NB4 (cell line): Measurements from ENCODE around the gene THADA.

Source experiments
- MYC ChIP-seq: IDR thresholded peaks from 2 replicates; pipeline ENCODE4 v1.6.1; 2011; ENCODE audit warnings: low read depth, low read length
- POLR2A ChIP-seq: IDR thresholded peaks from 2 replicates; pipeline ENCODE4 v1.6.1; 2011; ENCODE audit warnings: mild to moderate bottlenecking; ENCODE audit not compliant: insufficient read length; ENCODE audit errors: extremely low read depth
- TF ChIP-seq, protein P1 (sequence below): IDR thresholded peaks from one replicate; pipeline ENCODE4 v1.5.1; 2012; ENCODE audit warnings: low read depth, low read length
- TF ChIP-seq, protein P2 (sequence below): IDR thresholded peaks from 2 replicates; pipeline ENCODE4 v1.6.1; 2011; ENCODE audit warnings: low read depth, low read length

DNA sequence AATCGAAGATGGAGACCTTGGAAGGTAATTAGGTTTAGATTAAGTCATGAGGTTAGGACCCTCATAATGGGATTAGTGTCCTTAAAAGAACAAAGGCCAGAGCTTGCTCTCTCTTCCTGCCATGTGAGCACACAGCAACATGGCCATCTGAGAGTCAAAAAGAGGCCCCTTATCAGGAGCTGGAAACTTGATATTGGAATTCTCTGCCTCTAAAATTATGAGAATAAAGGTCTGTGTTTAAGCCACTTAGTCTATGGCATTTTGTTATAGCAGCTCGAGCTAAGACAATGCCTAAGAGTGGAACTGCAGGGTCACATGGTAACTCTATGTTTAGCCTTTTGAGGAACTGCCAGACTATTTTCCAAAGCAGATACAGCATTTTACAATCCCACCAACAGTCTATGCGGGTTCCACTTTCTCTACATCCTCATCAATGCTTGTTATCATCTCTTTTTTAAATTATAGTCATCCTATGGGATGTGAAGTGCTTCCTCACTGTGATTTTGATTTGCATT, 42.4 kb downstream of the THADA start:
- TF ChIP-seq, protein P1, sequence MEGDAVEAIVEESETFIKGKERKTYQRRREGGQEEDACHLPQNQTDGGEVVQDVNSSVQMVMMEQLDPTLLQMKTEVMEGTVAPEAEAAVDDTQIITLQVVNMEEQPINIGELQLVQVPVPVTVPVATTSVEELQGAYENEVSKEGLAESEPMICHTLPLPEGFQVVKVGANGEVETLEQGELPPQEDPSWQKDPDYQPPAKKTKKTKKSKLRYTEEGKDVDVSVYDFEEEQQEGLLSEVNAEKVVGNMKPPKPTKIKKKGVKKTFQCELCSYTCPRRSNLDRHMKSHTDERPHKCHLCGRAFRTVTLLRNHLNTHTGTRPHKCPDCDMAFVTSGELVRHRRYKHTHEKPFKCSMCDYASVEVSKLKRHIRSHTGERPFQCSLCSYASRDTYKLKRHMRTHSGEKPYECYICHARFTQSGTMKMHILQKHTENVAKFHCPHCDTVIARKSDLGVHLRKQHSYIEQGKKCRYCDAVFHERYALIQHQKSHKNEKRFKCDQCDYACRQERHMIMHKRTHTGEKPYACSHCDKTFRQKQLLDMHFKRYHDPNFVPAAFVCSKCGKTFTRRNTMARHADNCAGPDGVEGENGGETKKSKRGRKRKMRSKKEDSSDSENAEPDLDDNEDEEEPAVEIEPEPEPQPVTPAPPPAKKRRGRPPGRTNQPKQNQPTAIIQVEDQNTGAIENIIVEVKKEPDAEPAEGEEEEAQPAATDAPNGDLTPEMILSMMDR: no peak
- TF ChIP-seq MYC (no peak), POLR2A (no peak)
- TF ChIP-seq, protein P2, sequence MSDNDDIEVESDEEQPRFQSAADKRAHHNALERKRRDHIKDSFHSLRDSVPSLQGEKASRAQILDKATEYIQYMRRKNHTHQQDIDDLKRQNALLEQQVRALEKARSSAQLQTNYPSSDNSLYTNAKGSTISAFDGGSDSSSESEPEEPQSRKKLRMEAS: no peak
